Stimulated activated CD8-positive, alpha-beta memory T cell treated with anti-CD3 and anti-CD28 coated beads, Interleukin-2, amount 100 ng/mL, for 48 hours (primary cell): ENCODE data around the gene TBL1Y.
"Not testable (repeated sequence)": the region's sequence is repeated elsewhere in the genome, so short reads cannot be mapped to it uniquely, and the experiment has no call there.

ENCODE experiments used
- DNase-seq, 2 donors: peaks; one replicate each; pipeline ENCODE4 v3.0.0-alpha.2; 2020; ENCODE audit warnings: low read depth in 2 of 2

Gene TBL1Y

DNA sequence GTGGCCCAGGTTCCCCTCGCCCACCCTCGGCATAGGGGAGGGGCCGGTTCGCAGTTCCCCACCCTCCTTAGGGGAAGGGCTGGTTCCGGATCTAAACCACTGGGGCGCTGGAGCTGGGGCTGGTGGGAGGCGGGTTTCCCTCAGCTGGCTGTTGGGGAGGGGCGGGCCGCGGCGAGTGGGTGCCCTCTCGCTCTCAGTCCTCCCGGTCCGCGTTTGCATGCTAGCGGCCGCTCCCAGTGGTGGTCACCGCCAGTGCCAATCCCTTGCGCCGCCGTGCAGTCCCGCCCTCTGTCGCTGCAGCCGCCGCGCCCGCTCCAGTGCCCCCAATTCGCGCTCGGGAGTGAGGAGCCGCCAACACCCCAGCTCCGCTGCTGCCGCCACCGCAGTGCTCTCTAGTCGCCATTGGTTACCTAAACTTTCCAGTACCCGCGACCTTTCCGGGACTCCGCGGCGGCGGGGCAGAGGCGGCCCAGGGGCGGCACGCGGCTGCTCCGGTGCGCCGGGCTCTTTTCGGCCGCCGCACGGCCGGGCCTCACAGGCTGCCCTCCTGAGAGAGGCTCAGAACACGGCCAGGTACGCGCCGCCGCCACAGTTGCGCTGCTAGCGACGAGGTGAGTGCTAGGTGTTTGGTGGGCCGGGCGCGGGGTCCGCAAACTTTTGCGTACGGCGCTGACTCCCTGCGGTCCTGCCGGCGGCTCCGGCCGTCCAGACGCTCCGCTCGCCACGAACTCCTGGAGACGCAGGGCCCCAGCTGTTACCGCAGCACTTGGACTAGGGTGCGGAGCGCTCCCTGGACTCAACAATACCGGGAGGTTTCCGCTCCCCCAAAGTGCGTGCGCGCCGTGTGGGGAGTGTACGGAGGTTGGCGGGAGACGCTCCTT, at the start of gene TBL1Y:
TBL1Y (plus strand) TSS at position 326 of the 881 bp plus-strand sequence. CDS start 114,388 bp downstream, outside the sequence.
- DNase-seq: peak in 1 of 2 donors; percentile 0

DNA sequence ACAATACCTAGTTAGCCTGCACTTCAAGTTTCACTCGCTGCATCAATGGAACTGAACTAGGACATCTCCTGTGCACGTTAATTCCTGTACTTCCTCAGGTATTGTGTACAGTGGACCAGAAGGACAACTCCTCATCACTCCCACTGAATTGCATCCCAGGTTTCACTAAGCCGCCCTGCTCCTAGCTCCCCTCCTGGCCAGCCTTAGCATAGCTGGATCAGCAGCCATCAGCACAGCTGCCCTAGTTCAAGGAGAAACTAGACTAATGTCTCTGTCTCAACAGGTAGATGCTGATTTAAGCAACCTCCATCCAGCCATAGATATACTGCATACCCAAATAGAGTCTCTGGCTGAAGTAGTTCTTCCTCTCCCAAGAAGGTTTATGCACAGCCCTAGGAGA, 16.0 kb upstream of the TBL1Y start:
- DNase-seq: no peak

DNA sequence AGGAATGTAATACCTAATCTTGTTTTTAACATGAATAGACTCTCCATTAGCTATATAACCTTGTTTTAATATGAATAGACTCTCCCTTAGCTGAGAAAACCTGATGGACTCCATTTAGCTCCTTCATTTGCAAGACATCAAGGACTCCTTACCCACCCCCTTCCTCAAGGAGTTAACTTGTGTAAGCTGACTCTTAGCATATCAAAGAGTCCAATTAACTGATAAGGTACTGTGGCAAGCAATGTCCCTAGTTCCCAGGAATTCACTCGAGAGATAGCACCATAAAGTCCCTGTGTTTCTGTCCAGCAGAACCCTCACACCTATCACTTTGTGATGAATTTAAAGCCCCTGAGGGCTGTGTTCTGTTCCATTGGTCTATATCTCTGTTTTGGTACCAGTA, 15.3 kb upstream of the TBL1Y start:
- DNase-seq: no peak

DNA sequence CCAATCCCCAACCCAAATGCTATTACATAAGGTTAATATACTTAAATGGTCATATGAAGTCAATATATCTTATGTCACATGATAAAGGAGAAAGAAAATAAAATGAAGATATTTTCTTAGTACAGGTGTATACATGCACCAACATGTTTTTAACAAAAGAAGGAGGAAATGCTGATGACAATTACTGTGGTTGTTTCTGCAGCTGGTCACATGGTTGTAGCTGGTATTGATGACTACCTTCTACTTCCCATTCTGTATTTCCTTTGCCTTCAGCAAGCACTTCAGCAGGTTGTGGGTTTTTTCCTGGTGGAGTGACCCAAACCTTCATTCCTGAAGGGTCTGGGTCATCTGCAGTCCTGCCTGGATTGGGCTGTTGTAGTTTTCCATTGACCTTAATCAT, 8.4 kb upstream of the TBL1Y start:
- not testable (repeated sequence) for DNase-seq

DNA sequence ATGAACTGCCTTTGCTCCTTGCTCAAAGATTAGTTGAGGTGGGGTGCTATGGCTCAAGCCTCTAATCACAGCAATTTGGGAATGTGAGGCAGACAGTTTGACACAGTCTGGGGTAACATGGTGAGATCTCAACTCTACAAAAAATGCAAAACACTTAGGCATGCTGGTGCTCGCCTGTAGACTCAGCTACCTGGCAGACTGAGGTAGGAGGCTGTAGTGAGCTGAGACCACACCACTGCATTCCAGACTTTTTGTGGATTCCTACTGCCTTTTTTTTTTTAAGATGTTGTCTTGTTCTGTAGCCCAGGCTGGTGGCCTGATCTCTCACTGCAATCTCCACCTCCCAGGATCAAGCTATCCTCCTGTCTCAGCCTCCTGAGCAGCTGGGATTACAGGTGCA, 2.9 kb upstream of the TBL1Y start:
- DNase-seq: no peak

DNA sequence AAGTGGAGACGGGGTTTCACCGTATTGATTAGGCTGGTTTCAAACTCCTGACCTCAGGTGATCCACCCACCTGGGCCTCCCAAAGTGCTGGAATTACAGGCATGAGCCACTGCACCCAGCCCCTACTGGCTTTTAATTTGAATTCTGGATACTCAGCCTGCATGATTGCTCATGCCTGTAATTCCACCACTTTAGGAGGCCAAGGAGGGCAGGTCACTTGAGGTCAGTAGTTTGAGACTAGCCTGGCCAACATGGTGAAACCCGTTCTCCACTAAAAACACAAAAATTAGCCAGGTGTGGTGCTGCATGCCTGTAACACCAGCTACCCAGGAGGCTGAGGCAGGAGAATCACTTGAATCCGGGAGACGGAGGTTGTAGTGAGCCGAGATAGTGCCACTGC, 2.5 kb upstream of the TBL1Y start:
- not testable (repeated sequence) for DNase-seq

DNA sequence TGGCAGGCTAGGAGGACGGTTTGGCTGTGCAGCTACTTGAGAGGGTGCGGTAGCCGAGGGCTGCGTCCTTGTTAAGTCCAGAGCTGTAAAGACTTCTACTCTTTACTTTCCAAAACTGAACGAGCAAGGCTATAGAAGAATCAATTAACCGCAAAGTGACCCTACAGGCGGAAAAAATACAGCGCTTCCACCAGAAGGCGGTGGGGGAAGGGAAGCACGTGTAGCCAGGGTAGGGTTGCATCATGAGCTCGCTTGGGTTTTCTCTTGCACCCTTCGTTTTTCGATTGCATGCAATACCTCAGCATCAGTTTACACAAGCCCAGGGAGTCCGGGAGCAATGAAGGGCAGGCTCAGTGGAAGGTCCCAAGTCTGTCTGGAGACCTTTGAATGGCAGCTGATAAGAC, 1.4 kb upstream of the TBL1Y start:
- DNase-seq: no peak

DNA sequence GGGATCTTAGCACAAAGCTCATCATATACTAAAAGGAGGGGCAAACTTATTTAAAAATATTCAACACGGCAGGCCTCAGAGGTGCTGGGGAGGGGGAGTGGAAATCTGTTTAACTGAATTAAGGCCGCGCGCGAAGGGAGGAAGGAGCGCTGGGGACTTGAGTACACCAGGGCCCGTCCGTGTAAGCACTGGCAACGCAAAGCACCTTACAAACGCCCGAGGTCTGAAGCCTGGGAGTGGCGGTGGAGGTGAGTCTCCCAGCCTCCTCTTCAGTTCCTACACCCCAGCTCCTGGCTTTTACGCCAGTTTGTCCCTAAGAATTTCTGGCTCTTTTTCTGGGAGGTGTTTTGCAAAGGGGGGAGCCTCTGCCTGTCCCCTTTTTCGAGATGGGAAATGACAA, 641 bp upstream of the TBL1Y start:
- DNase-seq: no peak

DNA sequence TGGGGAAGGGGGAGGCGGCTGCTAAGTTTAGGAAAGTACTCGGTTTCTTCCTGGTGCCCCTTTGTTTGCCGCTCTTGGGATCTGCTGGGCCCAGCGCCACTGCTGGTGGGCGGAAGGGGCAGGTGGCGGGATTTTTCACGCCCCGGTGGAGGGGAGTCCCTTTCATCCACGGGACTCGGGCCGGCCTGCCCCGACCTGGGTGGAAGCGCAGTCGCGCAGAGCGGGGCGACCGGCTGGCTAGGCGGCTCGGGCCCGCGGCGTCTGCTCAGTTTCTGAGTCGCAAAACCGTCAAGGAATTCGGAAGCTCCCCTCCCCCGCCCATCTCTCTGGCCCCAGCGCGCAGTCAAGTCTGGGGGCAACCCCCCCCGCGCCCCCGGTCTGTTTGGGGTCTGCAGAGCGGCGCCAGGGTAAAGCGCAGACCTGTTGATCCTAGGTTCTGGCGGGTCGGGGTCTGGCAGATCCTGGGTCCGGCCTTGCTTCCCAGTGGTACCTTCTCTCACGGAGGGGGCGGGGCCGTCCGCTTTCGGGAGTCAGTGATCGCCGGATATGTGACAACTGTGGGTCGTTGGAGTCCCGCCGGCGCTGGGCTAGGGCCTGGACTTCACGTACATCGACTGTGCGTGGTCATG, 870 bp downstream of the TBL1Y start, which contains the start of gene AMELY:
AMELY (minus strand) TSS at position 500 of the 629 bp plus-strand sequence. CDS start 39,144 bp downstream, outside the sequence.
- DNase-seq: no peak

DNA sequence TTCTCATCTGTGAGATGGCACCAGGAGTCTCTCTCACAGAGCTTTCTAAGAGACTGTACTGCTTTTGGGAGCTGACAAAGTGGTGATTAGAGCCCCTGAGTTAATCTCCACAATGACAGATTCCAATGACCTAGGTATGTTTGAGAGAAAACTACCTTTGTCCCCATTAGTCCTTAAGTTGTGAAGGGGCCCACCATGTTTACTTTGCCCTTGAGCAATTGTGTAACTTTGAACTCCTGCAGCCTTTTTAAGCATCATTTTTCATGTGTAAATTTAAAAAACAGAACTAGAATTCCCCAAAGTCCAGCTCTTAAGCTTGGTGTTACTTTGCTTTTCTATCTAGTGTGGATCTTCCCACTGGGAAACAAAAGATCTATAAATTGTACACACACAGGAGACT, 2.9 kb downstream of the TBL1Y start:
- no peak for DNase-seq

DNA sequence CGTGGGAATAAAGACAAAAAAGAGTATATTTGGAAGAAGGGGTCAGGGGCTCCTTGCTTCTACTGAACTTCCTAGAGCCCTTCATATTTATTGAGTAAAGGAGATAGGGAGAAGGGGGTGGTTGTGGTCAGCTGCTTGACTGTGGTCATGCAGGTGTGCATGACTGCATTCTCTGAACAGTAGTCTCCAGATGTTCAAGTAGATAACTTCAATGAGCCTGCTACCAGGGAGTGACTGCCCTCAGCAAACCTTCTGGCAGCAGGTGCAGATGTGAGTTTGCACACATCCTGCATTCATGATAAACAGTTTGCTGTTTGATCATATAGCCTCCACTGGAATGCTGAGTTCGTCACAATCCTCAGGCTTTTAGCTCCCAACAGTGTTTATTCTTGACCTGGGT, 10.6 kb downstream of the TBL1Y start:
- DNase-seq: no peak

DNA sequence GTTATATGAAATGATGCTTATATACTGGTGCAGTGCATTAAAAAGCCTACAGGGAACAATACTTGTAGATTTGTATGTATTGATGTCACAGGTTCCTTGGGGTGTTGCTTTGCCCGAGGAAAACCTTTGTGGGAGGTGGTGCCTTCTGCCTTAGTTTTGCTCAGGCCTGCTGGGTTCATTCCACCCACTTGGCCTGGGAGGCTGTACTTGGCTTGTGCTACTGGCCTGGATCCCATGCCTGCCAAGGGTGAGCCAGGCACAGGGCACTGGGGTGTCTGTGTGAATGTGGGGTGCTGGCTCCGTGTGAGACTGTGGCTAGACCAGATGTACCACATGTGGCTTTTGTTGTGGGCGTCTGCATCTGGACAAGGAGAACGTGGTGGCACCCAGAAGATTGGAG, 17.8 kb downstream of the TBL1Y start:
- no peak for DNase-seq

DNA sequence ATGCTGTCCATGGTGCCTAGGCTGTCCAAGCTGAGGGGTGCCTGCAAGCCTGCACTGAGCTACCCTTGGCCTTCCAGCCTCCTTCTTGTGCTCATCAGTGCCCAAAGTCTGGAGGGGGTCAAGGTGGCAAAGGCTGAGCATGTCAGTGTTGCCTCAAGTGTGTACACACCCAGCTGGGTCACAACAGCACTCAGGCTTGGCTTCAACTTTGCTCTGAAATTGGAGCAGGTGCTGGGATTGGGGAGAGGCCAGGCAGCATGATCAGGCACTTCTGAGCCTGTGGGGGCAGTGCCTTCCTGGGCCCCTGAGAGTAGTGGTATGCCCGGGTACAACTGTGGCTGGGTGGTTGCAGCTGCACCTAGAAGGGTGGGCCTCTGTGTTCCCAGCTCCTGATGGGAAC, 18.7 kb downstream of the TBL1Y start:
- no peak for DNase-seq

DNA sequence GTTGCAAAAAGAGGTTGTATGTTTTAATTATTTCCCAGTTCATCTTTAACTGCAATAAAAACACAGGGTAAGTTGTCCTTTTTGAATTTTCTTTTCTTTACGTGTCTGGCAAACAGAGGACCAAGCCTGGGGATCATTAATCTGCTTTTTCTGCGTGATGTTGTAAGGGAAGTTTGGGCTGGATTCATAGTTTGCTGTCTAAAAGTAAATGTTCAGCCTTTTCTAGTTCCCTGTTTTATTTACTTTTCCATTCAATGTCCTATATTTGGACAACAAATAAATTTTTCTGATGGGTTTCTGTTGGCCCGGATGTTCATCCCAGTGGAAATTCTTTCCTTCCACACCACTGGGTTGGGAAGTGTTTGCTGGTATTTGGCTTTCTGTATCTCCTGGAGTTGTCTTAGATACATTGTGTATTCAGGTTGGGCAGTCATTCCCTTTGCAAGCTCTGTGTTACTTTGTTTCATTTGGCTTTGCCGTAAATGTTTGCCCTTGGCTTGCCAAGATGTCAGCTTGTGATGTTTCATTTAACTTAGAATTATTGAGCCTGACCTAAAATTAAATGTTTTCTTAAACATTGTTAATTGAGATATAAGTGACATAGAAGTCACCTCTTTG, 21.4 kb downstream of the TBL1Y start:
- DNase-seq: no peak

DNA sequence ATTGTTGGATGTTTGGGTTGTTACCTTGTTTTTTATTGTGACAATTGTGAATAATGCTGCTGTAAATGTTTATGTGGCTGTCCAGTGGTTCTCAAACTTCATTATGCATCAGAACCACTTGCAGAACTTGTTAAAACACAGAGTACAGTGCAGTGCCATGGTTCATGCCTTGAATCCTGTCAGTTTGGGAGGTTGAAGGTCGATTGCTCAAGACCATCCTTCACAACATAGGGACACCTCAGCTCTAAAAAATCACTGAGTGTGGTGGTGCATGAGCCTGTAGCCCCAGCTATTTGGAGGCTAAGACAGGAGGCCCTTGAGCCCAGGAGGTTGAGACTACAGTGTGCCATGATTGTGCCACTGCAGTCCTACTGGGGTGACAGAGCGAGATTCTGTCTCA, 25.0 kb downstream of the TBL1Y start:
- DNase-seq: no peak

DNA sequence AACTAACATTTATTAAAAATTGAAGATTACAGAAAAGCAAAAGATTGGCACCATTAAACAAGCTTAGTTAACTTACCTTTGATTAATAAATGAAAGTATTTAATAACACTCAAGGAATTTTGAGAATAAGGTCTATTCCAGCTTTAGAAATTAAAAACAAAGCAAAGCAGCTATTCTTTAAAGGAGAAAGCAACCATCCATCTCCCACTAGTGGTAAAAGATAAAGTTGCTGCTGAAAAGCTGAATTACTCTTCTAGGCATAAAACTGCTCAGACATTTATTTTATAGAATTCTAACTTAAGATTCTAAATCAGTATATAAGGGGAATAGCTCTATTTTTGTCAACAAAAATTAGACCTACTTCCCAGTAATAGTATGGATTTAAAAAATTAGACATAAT, 37.2 kb downstream of the TBL1Y start:
- DNase-seq: no peak

DNA sequence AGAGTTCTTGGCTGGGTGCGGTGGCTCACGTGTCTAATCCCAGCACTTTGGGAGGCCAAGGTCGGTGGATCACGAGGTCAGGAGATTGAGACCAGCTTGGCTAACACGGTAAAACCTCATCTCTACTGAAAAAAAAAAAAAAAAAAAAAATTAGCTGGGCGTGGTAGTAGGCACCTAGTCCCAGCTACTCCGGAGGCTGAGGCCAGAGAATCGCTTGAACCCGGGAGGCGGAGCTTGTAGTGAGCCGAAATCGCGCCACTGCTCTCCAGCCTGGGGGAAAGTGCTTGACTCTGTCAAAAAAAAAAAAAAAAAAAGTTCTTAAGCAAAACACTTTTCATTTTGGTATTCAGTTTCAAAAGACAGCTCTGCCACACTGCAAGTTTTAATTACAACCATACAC, 37.9 kb downstream of the TBL1Y start:
- DNase-seq: no peak

DNA sequence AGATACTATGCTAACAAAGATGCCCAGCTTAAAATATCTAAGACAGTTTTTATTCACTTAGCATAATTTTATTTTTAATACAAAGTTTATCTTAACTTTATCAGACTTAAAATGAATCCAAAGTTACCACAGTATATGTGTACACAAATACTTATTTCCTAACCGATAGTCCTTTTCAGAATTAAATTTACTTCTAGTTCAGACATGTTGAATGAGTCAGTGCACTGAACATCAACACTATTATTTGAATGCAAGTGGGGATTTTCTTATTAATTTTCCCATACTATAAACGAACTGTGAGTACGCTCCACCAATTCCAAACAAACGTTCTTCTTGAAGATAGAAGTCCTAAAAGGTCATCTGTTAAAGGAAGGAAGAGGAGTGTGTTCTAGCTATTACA, 39.5 kb downstream of the TBL1Y start:
- DNase-seq: no peak

DNA sequence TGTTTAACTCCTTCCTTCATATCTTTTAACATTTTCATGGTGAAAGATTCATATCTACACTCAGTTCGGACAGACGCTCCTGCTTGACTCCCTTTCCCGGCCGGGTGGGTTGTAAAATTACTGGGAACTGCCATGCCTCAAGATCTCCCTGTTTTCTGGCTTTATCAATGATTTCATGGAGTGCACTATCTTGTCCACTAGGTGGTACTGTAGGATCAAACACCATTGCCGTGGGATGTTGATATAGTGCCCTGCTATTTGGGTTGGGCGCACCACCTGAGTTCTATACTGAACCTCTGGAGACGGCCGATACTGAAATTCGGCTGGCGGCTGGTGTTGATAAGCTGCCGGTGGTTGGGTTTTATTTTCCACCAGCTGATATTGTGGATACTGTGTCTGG, 54.2 kb downstream of the TBL1Y start:
- DNase-seq: no peak

DNA sequence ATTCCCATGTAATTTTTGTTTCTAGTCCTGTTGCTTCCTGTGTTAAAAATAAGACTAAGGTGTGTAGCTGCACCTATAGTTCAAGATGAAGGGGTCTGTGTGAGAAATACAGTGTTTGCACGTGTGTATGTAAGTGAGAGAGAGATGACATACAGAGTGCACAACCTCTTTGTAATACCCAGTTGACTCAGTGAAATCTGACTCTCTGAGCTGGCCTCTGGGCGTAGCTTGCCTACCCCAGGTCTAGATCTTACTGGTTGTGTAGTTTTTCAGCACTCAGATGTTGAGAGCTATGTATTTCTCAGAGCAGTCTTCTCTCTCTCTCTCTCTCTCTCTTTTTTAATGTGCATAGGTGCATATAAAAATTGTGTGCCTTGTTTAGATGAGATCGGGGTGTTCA, 56.0 kb downstream of the TBL1Y start:
- no peak for DNase-seq

DNA sequence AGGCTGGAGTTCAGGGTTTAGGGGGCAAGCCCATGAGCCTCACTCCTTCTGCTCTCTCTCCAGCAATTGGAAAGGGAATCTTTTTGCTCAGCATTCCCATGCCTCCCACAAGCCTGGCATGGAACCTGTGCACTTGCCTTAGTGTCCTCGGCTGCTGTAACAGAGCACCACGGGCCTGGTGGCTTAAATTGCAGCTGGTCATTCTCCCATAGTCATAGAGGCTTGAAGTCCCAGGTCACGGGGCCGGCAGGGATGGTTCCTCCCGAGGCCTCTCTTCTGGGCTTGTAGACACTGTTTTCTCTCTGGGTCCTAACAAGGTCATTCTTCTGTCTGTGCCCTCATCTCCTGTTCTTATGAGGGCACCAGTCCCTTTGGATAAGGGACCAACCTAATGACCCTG, 57.2 kb downstream of the TBL1Y start:
- DNase-seq: no peak

DNA sequence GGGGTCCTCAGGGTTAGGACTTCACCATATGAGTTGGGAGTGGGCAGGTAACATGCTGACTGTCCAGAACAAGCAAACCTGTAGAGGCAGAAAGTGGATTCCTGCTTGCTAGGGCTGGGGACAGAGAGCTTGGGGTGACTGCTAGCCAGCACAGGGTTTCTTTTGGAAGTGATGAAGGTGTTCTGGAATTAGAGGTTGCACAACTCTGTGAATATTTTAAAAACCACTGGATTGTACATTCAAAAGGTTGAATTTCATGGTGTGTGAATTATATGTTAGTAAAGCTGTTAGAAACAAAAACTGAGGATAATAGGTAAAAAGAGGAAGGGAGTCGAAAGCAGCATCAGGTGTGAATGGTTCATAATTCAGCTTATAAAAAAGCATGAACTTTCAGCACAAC, 57.7 kb downstream of the TBL1Y start:
- DNase-seq: no peak
